Neural progenitor cell (in vitro differentiated cells): ENCODE data around the gene TRAPPC10. TPM values are rescaled to one million over a fixed set of nuclear protein-coding genes. Genes with fewer than 3 reads are reported as not detected.
A peak's percentile ranks its signal among the peaks of the same experiment; 100 is the strongest.

ENCODE experiments used
- DNase-seq: peaks from one replicate; pipeline ENCODE4 v3.0.0-alpha.2; 2016; ENCODE audit warnings: low spot score
- H2AFZ ChIP-seq: fragments of 200-600 bp; sonication (generic); replicated peaks from 2 replicates; pipeline ENCODE4 v1.6.1; 2016; ENCODE audit warnings: antibody characterized with exemption
- H3F3A ChIP-seq: fragments of 200-600 bp; sonication (generic); 2 replicates; pipeline ENCODE4 v1.6.1; 2016; ENCODE audit warnings: antibody characterized with exemption, low read depth
- H3K27ac ChIP-seq: fragments of 200-600 bp; sonication (generic); 2 replicates; pipeline ENCODE4 v1.5.1; 2016; ENCODE audit warnings: mild to moderate bottlenecking
- H3K27me3 ChIP-seq: fragments of 200-600 bp; sonication (generic); 2 replicates; pipeline ENCODE4 v1.6.1; 2016; ENCODE audit warnings: mild to moderate bottlenecking, moderate library complexity
- H3K36me3 ChIP-seq: fragments of 200-600 bp; sonication (generic); 2 replicates; pipeline ENCODE4 v1.5.1; 2016
- H3K4me1 ChIP-seq: fragments of 200-600 bp; sonication (generic); 2 replicates; pipeline ENCODE4 v1.6.1; 2016; ENCODE audit warnings: mixed run types
- H3K4me2 ChIP-seq: fragments of 200-600 bp; sonication (generic); 2 replicates; pipeline ENCODE4 v1.6.1; 2016
- H3K4me3 ChIP-seq: fragments of 200-600 bp; sonication (generic); 2 replicates; pipeline ENCODE4 v1.5.1; 2016
- H3K79me2 ChIP-seq: fragments of 200-600 bp; sonication (generic); 2 replicates; pipeline ENCODE4 v1.6.1; 2016; ENCODE audit warnings: low read depth
- H3K9ac ChIP-seq: fragments of 200-600 bp; sonication (generic); 2 replicates; pipeline ENCODE4 v1.6.1; 2016
- H3K9me3 ChIP-seq: fragments of 200-600 bp; sonication (generic); 2 replicates; pipeline ENCODE4 v1.5.1; 2016; ENCODE audit warnings: low read depth
- H4K20me1 ChIP-seq: fragments of 200-600 bp; sonication (generic); 2 replicates; pipeline ENCODE4 v1.6.1; 2016; ENCODE audit warnings: low read depth
- H3K27ac Mint-ChIP-seq: 3 replicates; pipeline ENCODE4 v1.8.0; 2021; ENCODE audit warnings: mixed read lengths
- H3K27me3 Mint-ChIP-seq: 2 replicates; pipeline ENCODE4 v1.8.0; 2022; ENCODE audit warnings: low read depth, mild to moderate bottlenecking, inconsistent platforms, moderate library complexity, mixed read lengths; ENCODE audit not compliant: insufficient read depth
- H3K36me3 Mint-ChIP-seq: 3 replicates; pipeline ENCODE4 v1.8.0; 2021; ENCODE audit warnings: mixed read lengths
- H3K4me1 Mint-ChIP-seq: 3 replicates; pipeline ENCODE4 v1.8.0; 2021; ENCODE audit warnings: mixed read lengths
- H3K4me3 Mint-ChIP-seq: 3 replicates; pipeline ENCODE4 v1.8.0; 2021; ENCODE audit warnings: mild to moderate bottlenecking, moderate library complexity, mixed read lengths
- H3K9me3 Mint-ChIP-seq: 3 replicates; pipeline ENCODE4 v1.8.0; 2020; ENCODE audit warnings: mixed read lengths
- EZH2 ChIP-seq: fragments of 200-600 bp; sonication (generic); IDR thresholded peaks from 2 replicates; pipeline ENCODE4 v1.6.1; 2017; ENCODE audit warnings: antibody characterized with exemption, mild to moderate bottlenecking, moderate library complexity
- EZH2phosphoT487 ChIP-seq: fragments of 200-600 bp; sonication (generic); IDR thresholded peaks from 2 replicates; pipeline ENCODE4 v1.6.1; 2017; ENCODE audit warnings: antibody characterized with exemption
- total RNA-seq: library from RNA; depleted of rRNA; stranded (reverse); fragments of >200 nt; gene quantifications from 2 replicates; pipeline ENCODE4 v1.2.3, GENCODE V29; 2015; ENCODE audit warnings: low replicate concordance
- TF ChIP-seq, protein P1 (sequence below): fragments of 200-600 bp; sonication (generic); IDR thresholded peaks from 2 replicates; pipeline ENCODE4 v1.5.1; 2017; ENCODE audit warnings: antibody characterized with exemption, mild to moderate bottlenecking

Gene TRAPPC10
- total RNA-seq, 1 donor from 2014 or later: 19.8 TPM

- Histone ChIP-seq H3K4me2 (no peak overlapping the region), H3F3A (no peaks in the 10 kb centered on the region), H2AFZ (no peak overlapping the region), H3K4me1 (peaks cover 9% of the 10 kb centered on the region), H3K36me3 (no peaks in the 10 kb centered on the region), H3K9ac (no peak overlapping the region), H3K27ac (no peak overlapping the region), H3K4me3 (no peak overlapping the region), H4K20me1 (peaks cover 24% of the 10 kb centered on the region), H3K9me3 (no peaks in the 10 kb centered on the region), H3K27me3 (no peaks in the 10 kb centered on the region), H3K79me2 (peaks cover 22% of the 10 kb centered on the region)
- no peak for DNase-seq
- Mint-ChIP-seq H3K9me3 (no peaks in the 10 kb centered on the region), H3K36me3 (peaks cover 7% of the 10 kb centered on the region), H3K27ac (no peak overlapping the region), H3K4me1 (peaks cover 6% of the 10 kb centered on the region), H3K27me3 (no peaks in the 10 kb centered on the region), H3K4me3 (no peak overlapping the region)
- TF ChIP-seq, protein P1, sequence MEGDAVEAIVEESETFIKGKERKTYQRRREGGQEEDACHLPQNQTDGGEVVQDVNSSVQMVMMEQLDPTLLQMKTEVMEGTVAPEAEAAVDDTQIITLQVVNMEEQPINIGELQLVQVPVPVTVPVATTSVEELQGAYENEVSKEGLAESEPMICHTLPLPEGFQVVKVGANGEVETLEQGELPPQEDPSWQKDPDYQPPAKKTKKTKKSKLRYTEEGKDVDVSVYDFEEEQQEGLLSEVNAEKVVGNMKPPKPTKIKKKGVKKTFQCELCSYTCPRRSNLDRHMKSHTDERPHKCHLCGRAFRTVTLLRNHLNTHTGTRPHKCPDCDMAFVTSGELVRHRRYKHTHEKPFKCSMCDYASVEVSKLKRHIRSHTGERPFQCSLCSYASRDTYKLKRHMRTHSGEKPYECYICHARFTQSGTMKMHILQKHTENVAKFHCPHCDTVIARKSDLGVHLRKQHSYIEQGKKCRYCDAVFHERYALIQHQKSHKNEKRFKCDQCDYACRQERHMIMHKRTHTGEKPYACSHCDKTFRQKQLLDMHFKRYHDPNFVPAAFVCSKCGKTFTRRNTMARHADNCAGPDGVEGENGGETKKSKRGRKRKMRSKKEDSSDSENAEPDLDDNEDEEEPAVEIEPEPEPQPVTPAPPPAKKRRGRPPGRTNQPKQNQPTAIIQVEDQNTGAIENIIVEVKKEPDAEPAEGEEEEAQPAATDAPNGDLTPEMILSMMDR: no peak
- TF ChIP-seq EZH2 (no peak), EZH2phosphoT487 (no peak)
Observed at GRCh38 chr21:44053567-44053966, 41.5 kb downstream of the TRAPPC10 start.

DNA sequence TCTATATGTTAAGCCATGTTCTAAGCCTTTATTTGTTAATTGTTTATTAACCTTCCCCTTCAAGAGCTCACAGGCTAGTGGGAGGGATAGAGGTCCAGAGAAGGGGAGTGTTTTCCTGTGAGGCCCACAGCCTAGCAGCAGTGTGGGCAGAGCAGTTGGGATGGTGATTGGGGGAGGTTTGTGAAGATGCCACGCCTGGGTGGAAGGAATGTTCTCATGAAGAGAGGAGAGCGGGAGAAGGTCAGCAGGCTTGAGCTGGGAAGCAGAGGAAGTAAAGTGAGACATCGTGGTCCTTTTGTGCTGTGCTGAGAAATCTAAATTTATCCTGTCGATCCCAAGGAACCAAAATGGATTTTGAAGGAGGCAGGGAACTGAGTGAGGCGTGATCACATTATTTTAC, 42.6 kb downstream of the TRAPPC10 start:
- no peaks in the 10 kb centered on the region for H3K9me3 Mint-ChIP-seq
- TF ChIP-seq EZH2 (no peak), EZH2phosphoT487 (no peak)
- TF ChIP-seq, protein P1: no peak
- H3K36me3 Mint-ChIP-seq: peaks cover 11% of the 10 kb centered on the region
- H2AFZ ChIP-seq: no peak overlapping the region
- no peaks in the 10 kb centered on the region for H3K9me3 ChIP-seq
- H4K20me1 ChIP-seq: peaks cover 14% of the 10 kb centered on the region
- peaks cover 6% of the 10 kb centered on the region for H3K4me1 Mint-ChIP-seq
- H3K27me3 Mint-ChIP-seq: no peaks in the 10 kb centered on the region
- peaks cover 18% of the 10 kb centered on the region for H3K79me2 ChIP-seq
- no peak overlapping the region for H3K4me3 Mint-ChIP-seq
- no peak overlapping the region for H3K4me3 ChIP-seq
- no peaks in the 10 kb centered on the region for H3F3A ChIP-seq
- no peak overlapping the region for H3K27ac ChIP-seq
- DNase-seq: no peak
- no peaks in the 10 kb centered on the region for H3K27me3 ChIP-seq
- no peaks in the 10 kb centered on the region for H3K36me3 ChIP-seq
- H3K27ac Mint-ChIP-seq: no peak overlapping the region
- H3K4me1 ChIP-seq: peaks cover 9% of the 10 kb centered on the region
- H3K4me2 ChIP-seq: no peak overlapping the region
- no peak overlapping the region for H3K9ac ChIP-seq

DNA sequence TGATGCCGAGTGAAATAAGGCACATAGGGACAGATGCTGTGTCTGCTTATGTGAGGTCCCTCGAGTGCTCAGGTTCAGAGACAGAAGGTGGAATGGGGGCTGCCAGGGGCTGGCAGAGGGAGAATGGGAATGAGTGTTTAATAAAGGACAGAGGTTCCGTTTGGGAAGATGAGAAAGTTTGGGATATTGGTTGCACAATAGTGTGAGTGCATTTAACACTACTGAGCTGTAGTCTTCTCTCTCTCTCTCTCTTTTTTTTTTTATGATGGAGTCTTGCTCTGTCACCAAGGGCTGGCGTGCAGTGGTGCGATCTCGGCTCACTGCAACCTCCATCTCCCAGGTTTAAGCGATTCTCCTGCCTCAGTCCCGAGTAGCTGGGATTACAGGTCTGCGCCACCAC, 44.9 kb downstream of the TRAPPC10 start:
- no peak overlapping the region for H3K4me2 ChIP-seq
- no peak overlapping the region for H3K9ac ChIP-seq
- Mint-ChIP-seq H3K36me3 (peaks cover 13% of the 10 kb centered on the region), H3K9me3 (no peaks in the 10 kb centered on the region), H3K4me1 (peaks cover 3% of the 10 kb centered on the region), H3K27me3 (no peaks in the 10 kb centered on the region), H3K27ac (peak overlapping the region; percentile 72), H3K4me3 (no peak overlapping the region)
- no peaks in the 10 kb centered on the region for H3F3A ChIP-seq
- no peak overlapping the region for H3K27ac ChIP-seq
- H3K4me3 ChIP-seq: no peak overlapping the region
- H3K9me3 ChIP-seq: no peaks in the 10 kb centered on the region
- H3K27me3 ChIP-seq: no peaks in the 10 kb centered on the region
- DNase-seq: no peak
- TF ChIP-seq EZH2 (no peak), EZH2phosphoT487 (no peak)
- TF ChIP-seq, protein P1: no peak
- H4K20me1 ChIP-seq: no peaks in the 10 kb centered on the region
- H3K79me2 ChIP-seq: peaks cover 7% of the 10 kb centered on the region
- no peak overlapping the region for H2AFZ ChIP-seq
- H3K36me3 ChIP-seq: no peaks in the 10 kb centered on the region
- H3K4me1 ChIP-seq: peaks cover 9% of the 10 kb centered on the region
